Neutrophil (primary cell): Measurements from ENCODE around the gene ESF1.
A peak's percentile ranks its signal among the peaks of the same experiment; 100 is the strongest.

Source experiments
- H3K27ac ChIP-seq: fragments of 200-600 bp; sonication (generic); 2 replicates; pipeline ENCODE4 v1.5.1; 2016; ENCODE audit warnings: mild to moderate bottlenecking, moderate library complexity
- H3K27me3 ChIP-seq: fragments of 200-600 bp; sonication (generic); 2 replicates; pipeline ENCODE4 v1.6.0; 2016; ENCODE audit warnings: mild to moderate bottlenecking
- H3K36me3 ChIP-seq: fragments of 200-600 bp; sonication (generic); 2 replicates; pipeline ENCODE4 v1.5.1; 2017
- H3K4me1 ChIP-seq, 2 experiments: fragments of 200-600 bp in 1 of 2; sonication (generic) in 1 of 2; 1 replicate in 1 of 2; 2 replicates in 1 of 2; pipeline versions ENCODE4 v1.5.1 to v1.6.1; 2013 to 2016; ENCODE audit warnings: low read depth in 1 of 2, low read length in 1 of 2, mild to moderate bottlenecking in 1 of 2, moderate library complexity in 1 of 2; ENCODE audit not compliant: control insufficient read depth in 1 of 2, insufficient read depth in 1 of 2
- H3K4me3 ChIP-seq, 2 experiments: fragments of 200-600 bp in 1 of 2; sonication (generic) in 1 of 2; 1 replicate in 1 of 2; 2 replicates in 1 of 2; pipeline ENCODE4 v1.5.1; 2013 to 2016; ENCODE audit warnings: low read depth in 1 of 2, low read length in 1 of 2, mild to moderate bottlenecking in 1 of 2, moderate library complexity in 1 of 2
- H3K9me3 ChIP-seq: fragments of 200-600 bp; sonication (generic); 2 replicates; pipeline ENCODE4 v1.5.1; 2016
- TF ChIP-seq, protein P1 (sequence below): fragments of 200-600 bp; sonication (generic); IDR thresholded peaks from 2 replicates; pipeline ENCODE4 v1.5.1; 2016; ENCODE audit warnings: antibody characterized with exemption

ESF1 gene, protein sequence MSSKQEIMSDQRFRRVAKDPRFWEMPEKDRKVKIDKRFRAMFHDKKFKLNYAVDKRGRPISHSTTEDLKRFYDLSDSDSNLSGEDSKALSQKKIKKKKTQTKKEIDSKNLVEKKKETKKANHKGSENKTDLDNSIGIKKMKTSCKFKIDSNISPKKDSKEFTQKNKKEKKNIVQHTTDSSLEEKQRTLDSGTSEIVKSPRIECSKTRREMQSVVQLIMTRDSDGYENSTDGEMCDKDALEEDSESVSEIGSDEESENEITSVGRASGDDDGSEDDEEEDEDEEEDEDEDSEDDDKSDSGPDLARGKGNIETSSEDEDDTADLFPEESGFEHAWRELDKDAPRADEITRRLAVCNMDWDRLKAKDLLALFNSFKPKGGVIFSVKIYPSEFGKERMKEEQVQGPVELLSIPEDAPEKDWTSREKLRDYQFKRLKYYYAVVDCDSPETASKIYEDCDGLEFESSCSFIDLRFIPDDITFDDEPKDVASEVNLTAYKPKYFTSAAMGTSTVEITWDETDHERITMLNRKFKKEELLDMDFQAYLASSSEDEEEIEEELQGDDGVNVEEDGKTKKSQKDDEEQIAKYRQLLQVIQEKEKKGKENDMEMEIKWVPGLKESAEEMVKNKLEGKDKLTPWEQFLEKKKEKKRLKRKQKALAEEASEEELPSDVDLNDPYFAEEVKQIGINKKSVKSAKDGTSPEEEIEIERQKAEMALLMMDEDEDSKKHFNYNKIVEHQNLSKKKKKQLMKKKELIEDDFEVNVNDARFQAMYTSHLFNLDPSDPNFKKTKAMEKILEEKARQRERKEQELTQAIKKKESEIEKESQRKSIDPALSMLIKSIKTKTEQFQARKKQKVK

DNA sequence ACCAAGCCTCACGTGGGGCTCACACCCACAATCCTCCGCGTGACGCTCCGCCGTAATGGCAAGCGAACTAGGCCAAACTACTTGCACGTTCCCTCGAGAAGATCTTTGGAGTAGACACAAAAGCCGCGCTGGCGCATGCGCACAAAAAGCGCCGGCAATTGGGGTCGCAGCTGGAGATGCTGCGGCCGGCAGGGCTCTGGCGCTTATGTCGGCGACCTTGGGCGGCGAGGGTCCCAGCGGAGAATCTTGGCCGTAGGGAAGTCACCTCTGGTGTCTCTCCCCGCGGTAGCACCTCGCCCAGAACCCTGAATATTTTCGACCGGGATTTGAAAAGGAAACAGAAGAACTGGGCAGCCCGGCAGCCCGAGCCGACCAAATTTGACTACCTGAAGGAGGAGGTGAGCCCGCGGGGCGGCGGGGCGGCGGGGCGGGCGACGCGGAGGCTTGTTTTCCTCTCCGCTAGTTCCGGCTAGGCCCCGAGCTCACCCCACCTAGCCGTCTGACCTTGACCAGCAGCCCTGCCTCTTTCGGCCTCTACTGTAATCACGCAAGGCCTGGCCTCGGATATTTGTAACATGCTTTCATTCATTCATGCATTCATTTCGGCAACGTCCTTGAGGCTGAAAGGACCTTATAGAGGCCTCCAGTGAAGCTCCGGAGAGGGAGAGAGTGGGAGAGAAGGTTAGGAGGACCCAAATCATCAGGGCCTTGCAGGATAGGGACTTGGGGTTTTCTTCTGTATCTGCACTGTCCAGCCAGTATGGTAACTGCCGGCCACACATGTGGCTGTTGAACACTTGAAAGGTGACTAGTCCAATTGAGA, at the start of gene ESF1, which contains the start of gene NDUFAF5:
TSS of gene ESF1 (minus strand) at position 27 of the 823 bp plus-strand sequence. CDS start 1,779 bp downstream, outside the sequence.
TSS of gene NDUFAF5 (plus strand) at position 136 of the 823 bp plus-strand sequence. CDS start at position 177, 41 bp downstream.
- peaks cover 7% of the 10 kb centered on the region for H3K36me3 ChIP-seq
- TF ChIP-seq, protein P1, sequence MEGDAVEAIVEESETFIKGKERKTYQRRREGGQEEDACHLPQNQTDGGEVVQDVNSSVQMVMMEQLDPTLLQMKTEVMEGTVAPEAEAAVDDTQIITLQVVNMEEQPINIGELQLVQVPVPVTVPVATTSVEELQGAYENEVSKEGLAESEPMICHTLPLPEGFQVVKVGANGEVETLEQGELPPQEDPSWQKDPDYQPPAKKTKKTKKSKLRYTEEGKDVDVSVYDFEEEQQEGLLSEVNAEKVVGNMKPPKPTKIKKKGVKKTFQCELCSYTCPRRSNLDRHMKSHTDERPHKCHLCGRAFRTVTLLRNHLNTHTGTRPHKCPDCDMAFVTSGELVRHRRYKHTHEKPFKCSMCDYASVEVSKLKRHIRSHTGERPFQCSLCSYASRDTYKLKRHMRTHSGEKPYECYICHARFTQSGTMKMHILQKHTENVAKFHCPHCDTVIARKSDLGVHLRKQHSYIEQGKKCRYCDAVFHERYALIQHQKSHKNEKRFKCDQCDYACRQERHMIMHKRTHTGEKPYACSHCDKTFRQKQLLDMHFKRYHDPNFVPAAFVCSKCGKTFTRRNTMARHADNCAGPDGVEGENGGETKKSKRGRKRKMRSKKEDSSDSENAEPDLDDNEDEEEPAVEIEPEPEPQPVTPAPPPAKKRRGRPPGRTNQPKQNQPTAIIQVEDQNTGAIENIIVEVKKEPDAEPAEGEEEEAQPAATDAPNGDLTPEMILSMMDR, result no peak
- H3K27me3 ChIP-seq, result no peaks in the 10 kb centered on the region
- no peaks in the 10 kb centered on the region for H3K9me3 ChIP-seq
- peaks cover 32 to 34% of the 10 kb centered on the region in 2 experiments for H3K4me1 ChIP-seq
- peak within 1 kb of the TSS; percentile 69 to 85 for H3K4me3 ChIP-seq
- peak within 1 kb of the TSS; percentile 88 for H3K27ac ChIP-seq

DNA sequence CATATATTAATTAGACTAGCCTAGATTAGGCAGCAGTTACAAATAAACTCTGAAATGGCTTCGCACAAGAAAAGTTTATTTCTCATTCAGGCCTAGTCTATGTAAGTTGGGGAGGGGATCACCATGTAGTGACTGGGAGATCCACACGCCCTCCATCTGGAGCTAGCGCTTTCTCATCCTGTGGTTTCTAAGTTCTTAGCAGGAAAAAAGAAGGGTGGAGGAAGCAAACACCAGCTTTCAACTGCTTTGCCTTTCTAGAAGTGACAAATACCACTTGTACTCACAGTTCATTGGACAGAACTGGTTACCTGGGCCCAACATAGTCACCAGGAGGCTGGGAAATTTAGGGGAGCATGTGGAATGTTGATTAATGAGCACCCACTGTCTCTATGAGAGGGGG, 46.8 kb upstream of the ESF1 start:
- Histone ChIP-seq H3K27me3 (no peaks in the 10 kb centered on the region), H3K4me3 (no peak overlapping the region), H3K27ac (no peak overlapping the region), H3K36me3 (no peaks in the 10 kb centered on the region), H3K9me3 (no peaks in the 10 kb centered on the region), H3K4me1 (no peaks in the 10 kb centered on the region)
- TF ChIP-seq, protein P1, result no peak

DNA sequence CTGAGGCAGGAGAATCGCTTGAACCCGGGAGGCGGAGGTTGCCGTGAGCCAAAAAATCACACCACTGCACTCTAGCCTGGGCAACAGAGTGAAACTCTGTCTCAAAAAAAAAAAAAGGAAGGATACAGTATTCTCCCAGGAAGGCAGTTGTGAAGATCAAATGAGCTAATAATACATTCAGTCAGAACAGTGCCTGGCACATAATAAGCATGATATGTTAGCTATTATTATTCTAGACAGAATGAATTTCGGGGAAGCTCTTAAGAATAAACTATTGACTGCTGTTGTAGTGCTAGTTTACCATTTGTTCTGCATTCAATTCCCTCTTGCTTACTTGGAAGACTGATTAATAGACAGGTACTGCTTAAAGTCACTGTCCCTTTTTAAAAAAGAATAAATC, 40.7 kb upstream of the ESF1 start:
- TF ChIP-seq, protein P1, result no peak
- H3K36me3 ChIP-seq, result no peaks in the 10 kb centered on the region
- H3K27ac ChIP-seq, result no peak overlapping the region
- H3K9me3 ChIP-seq, result no peaks in the 10 kb centered on the region
- no peaks in the 10 kb centered on the region for H3K27me3 ChIP-seq
- no peak overlapping the region for H3K4me3 ChIP-seq
- peaks cover 13 to 23% of the 10 kb centered on the region in 2 experiments for H3K4me1 ChIP-seq

DNA sequence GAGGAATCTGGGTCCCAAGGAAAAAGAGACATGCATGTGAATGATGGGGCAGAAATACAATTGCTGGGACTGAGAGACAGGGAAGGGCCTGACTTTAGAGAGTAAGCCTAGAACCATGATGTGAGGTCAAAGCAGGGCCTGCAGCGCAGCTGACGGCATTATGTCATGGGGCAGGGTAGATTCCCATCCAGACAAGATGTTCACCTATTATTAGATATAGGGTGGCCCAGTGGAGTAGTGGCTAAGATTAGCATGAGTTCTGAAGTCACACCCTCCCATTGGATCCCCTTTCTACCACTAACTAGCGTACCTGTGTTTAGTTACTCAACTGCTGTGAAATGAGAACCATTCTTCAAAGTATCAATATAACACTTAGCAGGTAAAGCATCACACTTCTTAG, 39.7 kb upstream of the ESF1 start:
- Histone ChIP-seq H3K4me1 (peaks cover 13 to 23% of the 10 kb centered on the region in 2 experiments), H3K4me3 (no peak overlapping the region), H3K36me3 (no peaks in the 10 kb centered on the region), H3K9me3 (no peaks in the 10 kb centered on the region), H3K27ac (no peak overlapping the region), H3K27me3 (no peaks in the 10 kb centered on the region)
- TF ChIP-seq, protein P1, result no peak

DNA sequence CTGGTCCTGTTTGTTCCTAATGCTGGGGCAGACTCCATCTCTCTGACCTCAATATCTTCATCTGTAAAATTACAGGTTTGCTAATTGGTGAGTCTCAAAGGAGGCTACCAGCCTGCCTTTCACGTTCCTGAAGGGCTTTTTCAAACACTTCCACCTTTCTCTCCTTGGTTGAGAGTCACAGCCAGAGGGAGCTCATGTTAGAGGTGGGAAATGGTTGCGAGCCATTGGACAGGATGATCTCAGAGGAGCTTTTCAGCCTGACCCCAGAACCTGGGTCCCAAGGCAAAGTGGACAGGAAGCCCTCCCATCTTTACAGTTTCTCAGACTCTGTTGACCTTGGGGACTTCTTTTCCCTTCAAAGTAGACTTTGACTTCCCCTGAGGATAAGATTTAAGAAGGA, 37.7 kb upstream of the ESF1 start:
- no peak overlapping the region for H3K4me3 ChIP-seq
- TF ChIP-seq, protein P1, result no peak

More for the DNA sequence above, 37.7 kb upstream of the ESF1 start:
- H3K27ac ChIP-seq, result no peak overlapping the region
- peaks cover 15% of the 10 kb centered on the region for H3K36me3 ChIP-seq
- no peaks in the 10 kb centered on the region for H3K27me3 ChIP-seq
- H3K9me3 ChIP-seq, result no peaks in the 10 kb centered on the region
- H3K4me1 ChIP-seq, result peaks cover 13 to 23% of the 10 kb centered on the region in 2 experiments
